ENCODE data around the gene CHRDL2. TPM values are rescaled to one million over a fixed set of nuclear protein-coding genes. Genes with fewer than 3 reads are reported as not detected.

CHRDL2 gene
- polyA plus RNA-seq, 2 donors: 1.4 to 2.8 TPM

DNA sequence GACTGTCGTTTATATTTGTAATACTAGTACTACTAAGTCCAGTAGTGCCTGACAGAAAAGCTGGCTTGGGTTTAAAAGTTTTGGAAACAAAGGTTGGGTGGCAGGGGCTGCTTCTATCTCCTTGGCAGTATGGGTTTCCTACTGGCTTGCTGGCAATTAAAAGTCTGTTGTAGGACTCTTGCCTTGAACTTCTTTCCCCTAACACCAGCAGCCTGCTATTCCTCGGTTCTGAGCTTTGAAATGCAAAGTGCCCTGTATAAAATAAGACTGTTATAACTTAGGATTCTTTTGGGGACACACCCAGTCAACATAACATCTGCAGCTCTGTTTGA, 18.7 kb upstream of the CHRDL2 start:
- peak overlapping the region; percentile 95 to 97 for H3K27ac ChIP-seq (ENCODE audit: low read depth in 2 of 2, low read length in 1 of 2)
- no peaks in the 10 kb centered on the region for H3K36me3 ChIP-seq (ENCODE audit: control insufficient read depth in 2 of 2, insufficient read depth in 2 of 2, low read length in 1 of 2)
- 6 to 8% methylated on average over 2 of the region's 2 CpGs for WGBS, 2 donors
- H3K27me3 ChIP-seq (ENCODE audit: control insufficient read depth in 1 of 2, insufficient read depth in 2 of 2, low read length in 2 of 2): no peaks in the 10 kb centered on the region
- no peaks in the 10 kb centered on the region for H3K9me3 ChIP-seq (ENCODE audit: control insufficient read depth in 2 of 2, insufficient read depth in 1 of 2, low read depth in 1 of 2, low read length in 1 of 2)
- peaks cover 0 to 5% of the 10 kb centered on the region in 2 donors for H3K4me1 ChIP-seq (ENCODE audit: control insufficient read depth in 2 of 2, insufficient read depth in 2 of 2, low read length in 1 of 2)
- peak overlapping the region; percentile 72 to 87 for H3K4me3 ChIP-seq (ENCODE audit: low read depth in 1 of 2, low read length in 2 of 2)

DNA sequence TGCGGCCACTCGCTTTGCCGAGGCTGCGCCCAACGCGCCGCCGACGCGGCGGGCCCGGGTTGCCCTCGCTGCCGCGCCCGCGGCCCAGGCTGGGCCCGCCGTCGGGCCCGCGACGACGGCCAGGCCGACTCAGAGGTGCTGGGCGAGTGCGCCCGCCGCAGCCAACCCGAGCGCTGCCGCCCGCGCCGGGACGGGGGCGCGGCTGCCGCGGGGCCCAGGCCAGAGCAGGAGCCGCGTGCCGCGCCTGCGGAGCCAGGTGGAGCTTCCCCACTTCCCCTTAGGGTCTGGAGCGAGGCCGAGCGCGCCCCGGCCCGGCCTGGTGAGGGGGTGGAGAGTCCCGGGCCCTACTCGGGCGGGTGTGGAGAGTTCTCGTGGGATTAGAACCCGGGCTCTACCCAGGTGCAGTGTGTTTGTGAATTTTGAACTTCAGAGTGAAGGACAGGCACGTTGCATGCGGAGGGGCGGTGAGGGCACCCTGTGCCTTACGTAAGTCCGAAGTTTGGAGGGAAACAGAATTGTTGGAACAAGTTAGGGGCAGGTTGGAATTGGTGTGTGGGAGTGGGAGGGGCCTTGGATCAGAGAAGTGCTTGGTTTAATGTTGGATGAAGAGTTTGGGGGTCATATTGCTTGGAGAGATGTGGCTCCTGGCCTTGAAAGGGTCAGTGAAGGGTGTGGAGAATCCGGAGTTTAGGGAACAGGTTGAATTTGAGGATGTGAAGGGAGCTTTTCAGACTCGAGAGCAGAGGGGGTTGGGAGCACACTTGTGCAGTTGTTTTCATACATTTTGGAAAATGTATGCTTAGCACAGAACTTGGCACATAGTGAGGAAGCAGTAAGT, 18.1 kb upstream of the CHRDL2 start:
- WGBS, 2 donors: 0 to 1% methylated on average over 53 to 63 of the region's 63 CpGs
- peak overlapping the region; percentile 72 to 87 for H3K4me3 ChIP-seq (ENCODE audit: low read depth in 1 of 2, low read length in 2 of 2)
- no peaks in the 10 kb centered on the region for H3K9me3 ChIP-seq (ENCODE audit: control insufficient read depth in 2 of 2, insufficient read depth in 1 of 2, low read depth in 1 of 2, low read length in 1 of 2)
- H3K27ac ChIP-seq (ENCODE audit: low read depth in 2 of 2, low read length in 1 of 2): peak overlapping the region; percentile 95 to 97
- H3K36me3 ChIP-seq (ENCODE audit: control insufficient read depth in 2 of 2, insufficient read depth in 2 of 2, low read length in 1 of 2): no peaks in the 10 kb centered on the region
- H3K27me3 ChIP-seq (ENCODE audit: control insufficient read depth in 1 of 2, insufficient read depth in 2 of 2, low read length in 2 of 2): no peaks in the 10 kb centered on the region
- peaks cover 0 to 2% of the 10 kb centered on the region in 2 donors for H3K4me1 ChIP-seq (ENCODE audit: control insufficient read depth in 2 of 2, insufficient read depth in 2 of 2, low read length in 1 of 2)

GRCh38 chr11:74748211-74749126, 17.2 kb upstream of the CHRDL2 start, which contains the start of gene RNF169:
Gene RNF169 (plus strand): TSS chr11:74748849. CDS start chr11:74748881, 32 bp downstream.
- H3K27me3 ChIP-seq (ENCODE audit: control insufficient read depth in 1 of 2, insufficient read depth in 2 of 2, low read length in 2 of 2): no peaks in the 10 kb centered on the region
- WGBS, 2 donors: 1% methylated on average over 44 to 47 of the region's 47 CpGs
- no peaks in the 10 kb centered on the region for H3K36me3 ChIP-seq (ENCODE audit: control insufficient read depth in 2 of 2, insufficient read depth in 2 of 2, low read length in 1 of 2)
- H3K4me3 ChIP-seq (ENCODE audit: low read depth in 1 of 2, low read length in 2 of 2): peak within 1 kb of the TSS; percentile 72 to 87
- peak within 1 kb of the TSS; percentile 95 to 97 for H3K27ac ChIP-seq (ENCODE audit: low read depth in 2 of 2, low read length in 1 of 2)
- no peaks in the 10 kb centered on the region for H3K9me3 ChIP-seq (ENCODE audit: control insufficient read depth in 2 of 2, insufficient read depth in 1 of 2, low read depth in 1 of 2, low read length in 1 of 2)
- peaks cover 0 to 2% of the 10 kb centered on the region in 2 donors for H3K4me1 ChIP-seq (ENCODE audit: control insufficient read depth in 2 of 2, insufficient read depth in 2 of 2, low read length in 1 of 2)

DNA sequence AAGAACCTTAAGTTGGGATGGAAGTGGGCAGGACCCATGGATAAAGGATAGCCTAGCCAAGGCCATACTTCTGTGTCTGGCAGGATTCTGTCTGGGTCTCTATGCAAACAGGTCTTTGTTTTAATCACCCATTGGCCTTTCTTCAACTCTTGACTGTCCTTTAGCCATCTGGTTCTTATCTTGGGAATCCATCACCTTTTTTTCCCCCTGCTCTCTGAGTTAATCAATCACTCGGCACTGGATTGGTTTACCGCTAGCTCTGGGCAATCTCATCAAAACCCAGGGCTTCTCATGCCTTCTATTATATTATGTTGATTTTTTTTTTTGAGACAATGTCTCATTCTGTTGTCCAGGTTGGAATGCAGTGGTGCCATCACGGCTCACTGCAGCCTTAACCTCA, 15.6 kb upstream of the CHRDL2 start:
- Histone ChIP-seq H3K36me3 (ENCODE audit: control insufficient read depth in 2 of 2, insufficient read depth in 2 of 2, low read length in 1 of 2) (no peaks in the 10 kb centered on the region), H3K27me3 (ENCODE audit: control insufficient read depth in 1 of 2, insufficient read depth in 2 of 2, low read length in 2 of 2) (no peaks in the 10 kb centered on the region), H3K4me3 (ENCODE audit: low read depth in 1 of 2, low read length in 2 of 2) (no peak overlapping the region), H3K27ac (ENCODE audit: low read depth in 2 of 2, low read length in 1 of 2) (no peak overlapping the region), H3K4me1 (ENCODE audit: control insufficient read depth in 2 of 2, insufficient read depth in 2 of 2, low read length in 1 of 2) (peaks cover 0 to 2% of the 10 kb centered on the region in 2 donors), H3K9me3 (ENCODE audit: control insufficient read depth in 2 of 2, insufficient read depth in 1 of 2, low read depth in 1 of 2, low read length in 1 of 2) (no peaks in the 10 kb centered on the region)
- 95 to 98% methylated on average over 3 of the region's 3 CpGs for WGBS, 2 donors

DNA sequence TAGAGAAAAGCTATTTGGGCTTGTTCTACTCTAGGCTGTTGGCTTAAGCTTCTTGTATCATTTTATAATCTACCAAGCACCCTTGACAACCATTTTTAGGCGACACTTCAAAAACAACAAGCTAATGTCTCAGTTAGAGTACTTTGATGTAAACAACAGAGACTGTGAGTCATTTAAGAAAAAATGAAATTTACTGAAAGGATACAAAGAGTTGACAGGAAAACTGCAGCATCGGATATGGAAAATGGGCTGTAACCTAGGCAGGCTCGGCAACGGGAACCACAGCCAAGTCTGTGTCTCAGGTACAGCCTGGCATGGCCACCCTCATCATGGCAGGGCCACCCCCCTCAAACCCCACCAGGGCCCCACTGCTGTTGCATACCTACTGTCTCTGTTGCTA, 13.1 kb upstream of the CHRDL2 start:
- Histone ChIP-seq H3K4me3 (ENCODE audit: low read depth in 1 of 2, low read length in 2 of 2) (no peak overlapping the region), H3K27ac (ENCODE audit: low read depth in 2 of 2, low read length in 1 of 2) (no peak overlapping the region), H3K9me3 (ENCODE audit: control insufficient read depth in 2 of 2, insufficient read depth in 1 of 2, low read depth in 1 of 2, low read length in 1 of 2) (no peaks in the 10 kb centered on the region), H3K4me1 (ENCODE audit: control insufficient read depth in 2 of 2, insufficient read depth in 2 of 2, low read length in 1 of 2) (no peaks in the 10 kb centered on the region), H3K27me3 (ENCODE audit: control insufficient read depth in 1 of 2, insufficient read depth in 2 of 2, low read length in 2 of 2) (no peaks in the 10 kb centered on the region), H3K36me3 (ENCODE audit: control insufficient read depth in 2 of 2, insufficient read depth in 2 of 2, low read length in 1 of 2) (no peaks in the 10 kb centered on the region)
- WGBS, 2 donors: 40 to 48% methylated on average over 4 of the region's 4 CpGs

- Histone ChIP-seq H3K27me3 (ENCODE audit: control insufficient read depth in 1 of 2, insufficient read depth in 2 of 2, low read length in 2 of 2) (no peaks in the 10 kb centered on the region), H3K27ac (ENCODE audit: low read depth in 2 of 2, low read length in 1 of 2) (no peak overlapping the region), H3K4me3 (ENCODE audit: low read depth in 1 of 2, low read length in 2 of 2) (no peak overlapping the region), H3K9me3 (ENCODE audit: control insufficient read depth in 2 of 2, insufficient read depth in 1 of 2, low read depth in 1 of 2, low read length in 1 of 2) (no peaks in the 10 kb centered on the region), H3K4me1 (ENCODE audit: control insufficient read depth in 2 of 2, insufficient read depth in 2 of 2, low read length in 1 of 2) (no peaks in the 10 kb centered on the region), H3K36me3 (ENCODE audit: control insufficient read depth in 2 of 2, insufficient read depth in 2 of 2, low read length in 1 of 2) (no peaks in the 10 kb centered on the region)
Observed at GRCh38 chr11:74743640-74744039, 12.4 kb upstream of the CHRDL2 start.

GRCh38 chr11:74742070-74742469, 10.8 kb upstream of the CHRDL2 start:
- H3K27me3 ChIP-seq (ENCODE audit: control insufficient read depth in 1 of 2, insufficient read depth in 2 of 2, low read length in 2 of 2): no peaks in the 10 kb centered on the region
- no peak overlapping the region for H3K4me3 ChIP-seq (ENCODE audit: low read depth in 1 of 2, low read length in 2 of 2)
- H3K4me1 ChIP-seq (ENCODE audit: control insufficient read depth in 2 of 2, insufficient read depth in 2 of 2, low read length in 1 of 2): no peaks in the 10 kb centered on the region
- no peaks in the 10 kb centered on the region for H3K9me3 ChIP-seq (ENCODE audit: control insufficient read depth in 2 of 2, insufficient read depth in 1 of 2, low read depth in 1 of 2, low read length in 1 of 2)
- H3K27ac ChIP-seq (ENCODE audit: low read depth in 2 of 2, low read length in 1 of 2): no peak overlapping the region
- no peaks in the 10 kb centered on the region for H3K36me3 ChIP-seq (ENCODE audit: control insufficient read depth in 2 of 2, insufficient read depth in 2 of 2, low read length in 1 of 2)
- 76 to 85% methylated on average over 4 of the region's 4 CpGs for WGBS, 2 donors

DNA sequence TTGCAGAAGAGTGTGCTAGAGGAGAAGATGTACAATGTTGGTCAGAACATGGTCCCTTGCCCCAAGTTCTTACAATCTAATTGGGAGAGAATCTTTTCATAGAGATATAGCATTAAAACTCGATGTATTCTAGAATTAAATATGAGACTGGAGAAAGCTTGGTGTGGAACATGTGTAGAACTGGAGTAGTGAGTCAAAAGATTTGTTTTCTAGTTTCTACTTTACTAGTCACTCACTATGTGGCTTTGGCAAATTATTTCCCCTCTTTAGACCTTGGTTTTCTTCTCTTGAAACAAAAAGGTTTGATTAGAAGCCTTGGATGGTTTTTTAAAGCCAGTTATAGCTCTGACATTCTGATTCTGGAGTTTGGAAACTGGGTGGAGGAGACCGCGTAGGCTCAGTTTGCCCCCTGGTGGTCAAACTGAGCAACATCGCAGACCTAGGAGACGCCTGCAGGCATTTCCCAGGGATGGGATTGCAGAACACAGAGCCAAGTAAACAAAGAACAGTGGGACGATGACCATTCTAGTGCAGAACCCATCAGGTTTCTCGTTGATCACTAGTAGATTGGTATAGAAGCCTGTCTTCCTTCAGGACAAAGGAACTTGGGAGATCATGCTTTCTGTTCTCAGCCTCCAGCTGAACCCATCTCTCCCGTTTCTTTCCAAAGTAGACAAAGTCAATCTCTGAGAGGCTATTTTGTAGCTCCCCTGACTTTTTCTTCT, 8.5 kb upstream of the CHRDL2 start:
- WGBS, 2 donors: 20 to 21% methylated on average over 8 of the region's 8 CpGs
- H3K4me3 ChIP-seq (ENCODE audit: low read depth in 1 of 2, low read length in 2 of 2): no peak overlapping the region
- no peaks in the 10 kb centered on the region for H3K27me3 ChIP-seq (ENCODE audit: control insufficient read depth in 1 of 2, insufficient read depth in 2 of 2, low read length in 2 of 2)
- no peaks in the 10 kb centered on the region for H3K4me1 ChIP-seq (ENCODE audit: control insufficient read depth in 2 of 2, insufficient read depth in 2 of 2, low read length in 1 of 2)
- H3K27ac ChIP-seq (ENCODE audit: low read depth in 2 of 2, low read length in 1 of 2): no peak overlapping the region
- no peaks in the 10 kb centered on the region for H3K36me3 ChIP-seq (ENCODE audit: control insufficient read depth in 2 of 2, insufficient read depth in 2 of 2, low read length in 1 of 2)
- H3K9me3 ChIP-seq (ENCODE audit: control insufficient read depth in 2 of 2, insufficient read depth in 1 of 2, low read depth in 1 of 2, low read length in 1 of 2): no peaks in the 10 kb centered on the region

- H3K4me3 ChIP-seq (ENCODE audit: low read depth in 1 of 2, low read length in 2 of 2): no peak overlapping the region
- peaks cover 0 to 6% of the 10 kb centered on the region in 2 donors for H3K27me3 ChIP-seq (ENCODE audit: control insufficient read depth in 1 of 2, insufficient read depth in 2 of 2, low read length in 2 of 2)
- no peaks in the 10 kb centered on the region for H3K36me3 ChIP-seq (ENCODE audit: control insufficient read depth in 2 of 2, insufficient read depth in 2 of 2, low read length in 1 of 2)
- WGBS, 2 donors: 89 to 94% methylated on average over 2 of the region's 2 CpGs
- peaks cover 0 to 4% of the 10 kb centered on the region in 2 donors for H3K4me1 ChIP-seq (ENCODE audit: control insufficient read depth in 2 of 2, insufficient read depth in 2 of 2, low read length in 1 of 2)
- H3K9me3 ChIP-seq (ENCODE audit: control insufficient read depth in 2 of 2, insufficient read depth in 1 of 2, low read depth in 1 of 2, low read length in 1 of 2): no peaks in the 10 kb centered on the region
- H3K27ac ChIP-seq (ENCODE audit: low read depth in 2 of 2, low read length in 1 of 2): no peak overlapping the region
Observed at GRCh38 chr11:74736031-74736430, 4.8 kb upstream of the CHRDL2 start.
